ENCODE data around the gene IRX1.

Gene IRX1

GRCh38 chr5:3595006-3595961 is at the start of gene IRX1:
IRX1 (plus strand) TSS chr5:3595832; CDS start chr5:3596106, 274 bp downstream.
- no peak for DNase-seq

GRCh38 chr5:3546028-3546427 is 49.6 kb upstream of the IRX1 start:
- DNase-seq, result no peak

GRCh38 chr5:3564116-3564515 is 31.5 kb upstream of the IRX1 start:
- no peak for DNase-seq

- DNase-seq, result no peak
Measured at GRCh38 chr5:3564827-3565518, 30.7 kb upstream of the IRX1 start.

GRCh38 chr5:3584724-3585531 is 10.7 kb upstream of the IRX1 start:
- DNase-seq, result no peak

GRCh38 chr5:3590161-3590966 is 5.3 kb upstream of the IRX1 start:
- DNase-seq, result no peak

GRCh38 chr5:3590967-3591900 is 4.4 kb upstream of the IRX1 start:
- DNase-seq, result no peak

GRCh38 chr5:3592298-3592697 is 3.3 kb upstream of the IRX1 start:
- no peak for DNase-seq

GRCh38 chr5:3593771-3594509 is 1.7 kb upstream of the IRX1 start:
- no peak for DNase-seq

GRCh38 chr5:3594510-3595005 is 1.1 kb upstream of the IRX1 start:
- no peak for DNase-seq

- no peak for DNase-seq
Measured at GRCh38 chr5:3596261-3596825, 711 bp downstream of the IRX1 start.

- DNase-seq, result no peak
Measured at GRCh38 chr5:3596857-3597166, 1.2 kb downstream of the IRX1 start.

- DNase-seq, result no peak
Measured at GRCh38 chr5:3597167-3598007, 1.8 kb downstream of the IRX1 start.

- no peak for DNase-seq
Measured at GRCh38 chr5:3598207-3598606, 2.6 kb downstream of the IRX1 start.

GRCh38 chr5:3598769-3599211 is 3.2 kb downstream of the IRX1 start:
- no peak for DNase-seq

- DNase-seq, result no peak
Measured at GRCh38 chr5:3599226-3600105, 3.8 kb downstream of the IRX1 start.

- no peak for DNase-seq
Measured at GRCh38 chr5:3600106-3601060, 4.8 kb downstream of the IRX1 start.
